ENCODE results near the gene SLC9A2.

GRCh38 chr2:102724553-102724952, 105.2 kb downstream of the SLC9A2 start:
- TF ChIP-seq CTCF (IDR thresholded peaks at IDR 0.05) (no peak), EP300 (IDR thresholded peaks at IDR 0.05) (no peak), POLR2AphosphoS5 (IDR thresholded peaks at IDR 0.05) (no peak), POLR2A (IDR thresholded peaks at IDR 0.05) (no peak)

Data from sigmoid colon (tissue), 4 donors.